Right ventricle myocardium inferior (tissue), 1 donor: Measurements from ENCODE around the gene PGAM1. TPM values are rescaled to one million over a fixed set of nuclear protein-coding genes. Genes with fewer than 3 reads are reported as not detected.
A peak's percentile ranks its signal among the peaks of the same experiment; 100 is the strongest.
"Not testable (repeated sequence)": the region's sequence is repeated elsewhere in the genome, so short reads cannot be mapped to it uniquely, and the experiment has no call there.

Source experiments
- ATAC-seq: fragments of 200-7000 bp; cut with Tn5 transposase; one replicate; pipeline ENCODE4 v1.9.1; 2020; ENCODE audit warnings: mild to moderate bottlenecking, moderate library complexity
- DNase-seq: peaks from one replicate; pipeline ENCODE4 v3.0.0; 2021; ENCODE audit errors: missing footprints
- intact Hi-C: fragments of 100-400 bp; cut with DNase I; formaldehyde crosslinking; loops from one replicate; pipeline ENCODE4 v1.11.0; 2022
- total RNA-seq: library from RNA; stranded (reverse); fragmentation: NEBNext Ultra II Directional; extraction: Animal tissue kit (Norgen Biotek cat#: 25700); gene quantifications from one replicate; pipeline ENCODE4 v1.2.1, GENCODE V29; 2021
- donor health status: DM: no; HTN: yes; CAD: no; lungs with severe emphysema.

The PGAM1 gene
- total RNA-seq, 1 donor from 2014 or later = 220 TPM

DNA sequence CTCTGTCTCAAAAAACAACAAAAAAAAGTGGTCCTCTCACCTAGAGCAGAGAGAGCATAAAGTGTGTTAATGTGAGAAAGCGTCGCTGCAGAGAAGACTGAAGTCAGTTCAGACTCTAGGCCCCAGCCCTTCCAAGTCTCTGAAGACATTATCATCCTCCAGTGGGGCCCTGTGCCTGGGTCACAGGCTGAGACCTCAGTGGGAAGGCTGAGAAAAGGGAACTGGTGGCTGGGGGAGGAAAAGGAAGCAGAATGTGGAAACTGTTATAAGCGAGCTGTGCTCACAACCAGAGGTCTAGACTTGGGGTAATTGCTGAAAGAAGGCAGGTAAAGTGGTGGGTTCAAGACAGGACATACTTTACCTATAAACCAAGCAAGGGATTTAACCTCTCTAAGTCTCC is 19.9 kb upstream of the PGAM1 start:
- no peak for ATAC-seq
- intact Hi-C loops = loop anchor here (5.0 to 10.0 kb wide), 2 partner anchors 141 to 209 kb away; no protein-coding TSS in a partner anchor
- DNase-seq = no peak

DNA sequence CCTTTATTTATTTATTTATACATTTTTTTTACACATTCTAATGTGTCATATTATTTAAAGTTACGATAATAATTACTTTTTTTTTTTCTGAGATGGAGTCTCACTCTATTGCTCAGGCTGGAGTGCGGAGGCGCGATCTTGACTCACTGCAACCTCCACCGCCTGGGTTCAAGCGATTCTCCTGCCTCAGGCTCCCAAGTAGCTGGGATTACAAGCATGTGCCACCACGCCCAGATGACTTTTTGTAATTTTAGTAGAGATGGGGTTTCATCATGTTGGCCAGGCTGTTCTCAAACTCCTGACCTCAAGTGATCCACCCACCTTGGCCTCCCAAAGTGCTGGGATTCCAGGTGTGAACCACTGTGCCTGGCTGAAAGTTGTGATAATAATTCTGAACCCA is 19.5 kb upstream of the PGAM1 start:
- not testable (repeated sequence) for ATAC-seq
- intact Hi-C loops = loop anchor here (5.0 to 10.0 kb wide), 2 partner anchors 141 to 208 kb away; no protein-coding TSS in a partner anchor

DNA sequence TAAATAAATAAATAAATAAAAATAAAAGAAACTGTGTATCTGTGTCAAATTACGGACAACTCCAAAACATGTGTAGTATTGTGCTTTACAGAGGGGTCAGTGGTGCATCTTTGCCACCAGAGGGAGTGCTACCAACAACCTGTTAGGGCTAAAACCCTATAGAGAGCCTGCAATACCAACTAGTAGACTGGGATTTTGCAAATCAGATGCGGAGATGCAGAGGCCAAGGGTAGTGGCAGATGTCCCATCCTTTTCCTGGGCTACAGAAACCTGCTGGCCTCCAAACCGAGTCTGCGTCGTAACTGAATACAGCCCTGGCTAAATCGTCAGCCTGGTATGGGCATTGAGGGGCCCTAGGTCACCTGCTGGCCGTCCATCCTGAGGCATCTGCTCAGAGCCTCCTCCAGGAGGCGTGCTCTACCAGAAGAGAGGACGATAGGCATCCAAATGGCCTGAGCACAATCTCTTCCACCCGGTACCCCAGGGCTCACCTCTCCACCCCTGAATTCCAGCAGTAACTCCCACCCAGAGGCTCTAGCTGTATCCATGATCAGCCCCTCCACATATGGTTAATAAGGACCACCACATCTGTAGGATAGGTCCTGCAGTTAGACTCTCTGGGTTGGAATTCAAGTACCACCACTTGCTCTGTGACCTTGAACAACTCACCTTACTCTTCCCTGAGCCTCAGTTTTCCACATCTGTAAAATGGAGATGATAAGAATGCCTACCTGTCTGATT is 18.6 kb upstream of the PGAM1 start:
- peak; percentile 89 for ATAC-seq
- intact Hi-C loops = loop anchor here (5.0 to 10.0 kb wide), 2 partner anchors 140 to 207 kb away; no protein-coding TSS in a partner anchor
- no peak for DNase-seq

More for the DNA sequence above, 19.5 kb upstream of the PGAM1 start:
- not testable (repeated sequence) for DNase-seq

DNA sequence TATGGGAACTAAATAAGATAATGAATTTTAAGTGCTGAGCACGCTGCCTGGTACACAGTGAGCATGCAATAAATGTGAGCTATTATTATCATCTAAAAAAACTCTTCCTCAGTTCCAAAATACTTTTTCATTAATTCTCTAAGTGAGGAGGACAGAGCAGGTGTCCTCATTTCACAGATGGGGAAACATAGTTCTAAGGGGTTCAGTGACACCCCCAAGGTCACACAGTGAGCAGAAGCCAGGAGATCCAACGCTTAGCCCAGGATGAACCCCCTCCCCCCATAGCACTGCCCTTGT is 18.1 kb upstream of the PGAM1 start:
- ATAC-seq (no peak), DNase-seq (no peak)
- intact Hi-C loops = loop anchor here (5.0 to 10.0 kb wide), 2 partner anchors 139 to 207 kb away; no protein-coding TSS in a partner anchor

DNA sequence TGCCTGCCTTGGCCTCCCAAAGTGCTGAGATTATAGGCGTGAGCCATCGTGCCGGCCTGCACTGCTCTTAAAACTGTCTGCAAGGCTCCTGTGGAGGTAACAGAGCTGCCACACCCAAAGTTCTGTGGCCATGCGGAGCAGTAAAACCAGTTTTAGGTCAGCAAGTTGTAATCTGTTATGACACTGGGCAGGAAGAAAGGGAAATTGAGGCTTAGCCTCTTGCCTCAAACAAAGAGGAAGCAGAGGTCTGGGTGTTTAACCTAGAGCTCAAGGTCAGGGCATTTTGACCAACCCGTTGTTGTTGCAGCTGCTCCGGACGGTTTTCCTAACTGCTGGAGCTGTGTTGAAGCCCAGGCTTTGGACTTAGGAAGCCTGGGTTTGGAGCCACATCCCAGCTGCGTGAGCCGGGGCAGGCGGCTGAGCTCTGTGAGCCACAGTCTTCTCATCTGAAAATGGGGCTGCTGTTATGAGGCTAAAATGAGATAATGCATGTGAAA is 17.4 kb upstream of the PGAM1 start:
- intact Hi-C loops = loop anchor here (5.0 to 10.0 kb wide), 2 partner anchors 139 to 206 kb away; no protein-coding TSS in a partner anchor
- ATAC-seq = no peak

DNA sequence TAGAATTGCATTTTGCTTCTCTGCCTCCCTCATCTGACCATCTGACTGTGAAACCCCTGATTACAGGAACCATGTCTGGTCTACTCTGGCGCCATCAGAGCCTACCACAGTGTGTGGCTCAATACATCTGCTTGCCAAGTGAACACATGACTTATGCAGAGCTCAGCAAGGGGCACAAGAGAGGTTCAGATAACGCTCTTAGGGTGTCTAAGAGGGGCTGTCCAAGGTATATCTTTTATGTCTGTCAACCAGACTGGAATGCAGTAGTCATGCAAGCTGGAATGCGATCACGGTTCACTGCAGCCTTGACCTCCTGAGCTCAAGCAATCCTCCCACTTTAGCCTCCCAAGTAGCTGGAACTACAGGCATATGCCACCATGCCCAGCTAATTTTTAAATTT is 14.6 kb upstream of the PGAM1 start:
- intact Hi-C loops = no loop called here
- ATAC-seq (no peak), DNase-seq (no peak)

More for the DNA sequence above, 17.4 kb upstream of the PGAM1 start:
- DNase-seq = no peak

DNA sequence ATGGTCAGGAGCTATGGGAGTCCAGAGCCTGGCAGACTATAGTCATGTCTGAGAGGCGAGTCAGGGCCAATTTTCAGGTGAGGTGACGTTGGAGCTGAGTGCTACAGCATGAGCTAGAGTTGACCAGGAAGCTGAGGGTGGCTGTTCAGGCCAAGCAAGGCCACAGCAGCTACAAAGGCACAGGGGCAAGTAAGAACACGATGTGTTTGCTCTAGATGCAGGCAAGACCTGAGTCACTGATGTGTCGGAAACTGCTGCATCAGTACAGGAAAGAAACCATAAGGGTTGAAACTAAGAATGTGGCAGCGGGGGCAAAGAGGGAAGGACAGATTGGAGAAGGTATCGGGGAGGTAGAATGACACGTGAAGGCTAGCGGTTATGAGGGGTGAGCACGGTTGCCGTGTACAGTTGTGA is 13.1 kb upstream of the PGAM1 start:
- DNase-seq (no peak), ATAC-seq (no peak)
- intact Hi-C loops = no loop called here

DNA sequence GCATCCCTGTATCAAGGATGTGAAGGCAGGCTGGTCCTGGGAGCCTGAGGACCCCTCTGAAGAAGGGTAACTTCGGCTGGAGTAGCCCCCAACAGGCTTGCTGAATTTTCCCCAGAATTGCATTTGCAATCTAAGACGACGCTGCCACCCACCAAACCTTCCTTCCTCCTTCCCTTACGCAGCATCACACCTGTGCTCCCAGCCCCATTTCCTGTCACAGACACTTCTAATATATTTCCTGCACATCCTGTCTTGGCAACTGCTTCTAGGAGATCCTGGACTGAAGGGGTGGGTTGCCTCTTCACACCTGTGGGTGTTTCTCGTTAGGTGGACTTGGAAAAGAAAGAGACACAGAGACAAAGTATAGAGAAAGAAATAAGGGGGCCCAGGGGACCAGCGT is 9.4 kb upstream of the PGAM1 start:
- no peak for ATAC-seq

DNA sequence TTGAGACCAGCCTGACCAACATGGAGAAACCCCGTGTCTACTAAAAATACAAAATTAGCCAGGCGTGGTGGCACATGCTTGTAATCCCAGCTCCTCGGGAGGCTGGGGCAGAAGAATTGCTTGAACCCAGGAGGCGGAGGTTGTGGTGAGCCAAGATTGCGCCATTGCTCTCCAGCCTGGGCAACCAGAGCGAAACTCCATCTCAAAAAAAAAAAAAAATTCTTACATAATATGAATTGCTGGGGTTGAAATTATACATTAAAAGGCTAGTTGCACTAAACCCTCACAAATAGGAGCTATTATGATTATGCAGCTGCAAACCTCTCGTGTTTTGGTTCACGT is 2.3 kb upstream of the PGAM1 start:
- intact Hi-C loops, ATAC-seq, DNase-seq: not testable (repeated sequence)

More for the DNA sequence above, 9.4 kb upstream of the PGAM1 start:
- intact Hi-C loops = no loop called here
- DNase-seq = no peak

DNA sequence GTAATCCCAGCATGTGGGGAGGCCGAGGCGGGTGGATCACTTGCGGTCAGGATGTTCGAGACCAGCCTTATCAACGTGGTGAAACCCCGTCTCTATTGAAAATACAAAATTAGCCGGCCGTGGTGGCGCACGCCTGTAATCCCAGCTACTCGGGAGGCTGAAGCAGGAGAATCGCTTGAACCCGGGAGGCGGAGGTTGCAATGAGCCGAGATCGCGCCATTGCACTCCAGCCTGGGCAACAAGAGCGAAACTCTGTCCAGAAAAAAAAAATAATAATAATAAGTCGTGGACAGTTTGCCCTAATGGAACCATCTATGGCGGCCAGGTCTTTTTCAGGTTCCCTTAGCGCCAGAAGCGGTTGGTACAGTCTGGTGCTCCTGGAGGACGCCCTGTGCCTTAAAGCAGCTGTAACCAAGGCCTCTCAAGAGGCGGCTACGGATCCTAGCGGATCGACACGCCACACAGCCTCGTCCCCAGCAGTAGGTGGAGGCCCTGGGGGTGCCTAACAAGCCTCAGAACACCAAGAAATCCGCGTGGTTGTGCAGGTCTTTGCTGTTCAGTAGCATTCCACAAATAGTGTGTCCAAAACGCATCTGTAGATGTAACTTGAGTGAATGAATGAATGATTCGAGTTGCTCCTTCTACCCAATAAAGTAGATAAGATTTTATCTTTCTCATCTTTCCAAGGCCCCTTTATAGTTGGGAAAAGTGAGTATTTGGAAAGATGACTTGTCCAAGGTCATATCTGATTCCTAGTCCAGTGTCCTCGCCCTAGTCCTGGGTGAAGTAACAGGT is 982 bp downstream of the PGAM1 start:
- ATAC-seq = no peak
- intact Hi-C loops = loop anchor here (5.0 kb wide), 1 partner anchor 70 kb away; the partner anchor contains the start of genes MMS19 and UBTD1
- DNase-seq = peak; percentile 59

DNA sequence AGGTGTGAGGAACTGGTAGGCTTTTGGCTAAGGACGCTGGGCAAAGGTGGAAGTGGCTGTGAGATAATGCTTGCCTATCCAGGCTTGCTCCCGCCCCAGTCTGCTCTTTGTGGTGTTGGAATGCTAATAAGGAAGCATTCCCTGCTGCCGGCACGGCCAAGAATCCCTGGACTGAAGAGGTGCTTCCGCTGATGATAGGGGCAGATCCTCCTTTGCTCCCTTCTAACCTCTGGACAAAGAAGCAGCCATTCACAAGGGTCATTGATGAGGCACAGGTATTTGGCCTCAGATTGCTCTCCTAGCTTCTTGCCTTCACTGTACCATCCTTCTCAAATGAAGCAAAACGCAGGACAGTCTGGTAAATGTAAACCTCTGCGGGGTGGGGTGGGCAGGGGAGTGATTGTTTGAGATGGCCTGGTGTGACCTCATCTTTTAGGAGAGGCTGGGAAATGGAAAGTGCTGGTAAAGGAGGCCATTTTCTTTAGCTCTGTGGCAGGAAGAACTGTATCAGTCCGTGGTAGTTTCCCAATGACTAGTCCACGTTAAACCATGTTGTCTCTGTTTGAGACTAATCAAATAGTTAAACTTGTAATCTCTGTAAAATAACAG is 1.7 kb downstream of the PGAM1 start:
- ATAC-seq (no peak), DNase-seq (no peak)
- intact Hi-C loops = loop anchor here (5.0 kb wide), 1 partner anchor 70 kb away; the partner anchor contains the start of genes MMS19 and UBTD1

DNA sequence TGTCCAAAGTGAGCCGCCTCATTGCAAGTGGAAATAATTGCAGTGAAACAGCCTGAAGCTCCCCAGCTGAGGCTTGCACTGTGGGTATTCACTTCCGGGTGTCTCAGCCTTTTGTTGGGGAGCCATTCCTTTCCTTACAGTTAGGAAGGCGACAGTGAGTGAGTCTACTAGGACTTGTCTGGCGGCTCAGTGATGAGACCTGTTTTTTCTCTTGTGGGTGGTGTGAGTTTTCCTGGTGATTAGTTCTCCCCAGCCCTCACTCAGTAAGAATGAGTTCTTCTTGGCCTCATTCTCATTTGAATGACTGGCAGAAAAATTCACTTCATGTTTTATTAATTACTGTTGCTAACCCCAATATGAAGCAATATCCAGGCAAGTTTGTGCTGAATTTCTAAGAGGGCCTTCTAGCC is 2.6 kb downstream of the PGAM1 start:
- ATAC-seq = no peak
- intact Hi-C loops = loop anchor here (5.0 kb wide), 1 partner anchor 69 kb away; the partner anchor contains the start of genes MMS19 and UBTD1

DNA sequence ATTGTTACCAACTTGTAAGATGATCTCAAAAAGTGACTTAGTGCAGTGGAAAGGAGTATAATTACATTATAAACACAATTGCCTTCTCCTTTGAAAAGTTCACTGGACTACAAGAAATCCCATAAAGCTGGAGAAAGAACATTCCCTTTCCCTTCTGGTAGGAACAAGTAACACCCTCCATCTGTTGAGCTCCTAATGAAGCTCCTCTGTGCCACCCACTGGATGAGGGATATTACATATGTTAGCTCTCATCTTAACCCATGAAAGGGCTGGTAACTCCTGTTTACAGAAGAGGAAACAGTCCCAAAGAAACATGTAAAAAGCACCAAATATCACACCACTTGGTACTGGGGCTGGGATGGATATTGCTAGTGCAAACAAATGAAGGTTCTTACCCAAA is 8.1 kb downstream of the PGAM1 start:
- ATAC-seq (no peak), DNase-seq (no peak)
- intact Hi-C loops = no loop called here

More for the DNA sequence above, 2.6 kb downstream of the PGAM1 start:
- no peak for DNase-seq

DNA sequence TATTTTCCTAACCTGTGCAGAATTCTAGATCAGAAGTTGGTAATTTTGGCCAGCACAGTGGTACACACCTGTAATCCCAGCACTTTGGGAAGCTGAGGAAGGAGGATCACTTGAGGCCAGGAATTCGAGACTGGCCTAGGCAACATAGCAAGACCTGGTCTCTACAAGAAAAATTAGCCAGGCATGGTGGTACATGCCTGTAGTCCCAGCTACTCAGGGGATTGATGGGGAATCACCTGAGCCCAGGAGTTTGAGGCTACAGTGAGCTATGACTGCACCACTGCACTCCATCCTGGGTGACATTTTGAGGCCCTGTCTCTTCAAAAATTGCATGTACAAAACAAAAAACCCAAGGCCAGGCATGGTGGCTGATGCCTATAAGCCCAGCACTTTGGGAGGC is 8.6 kb downstream of the PGAM1 start:
- DNase-seq = no peak
- ATAC-seq = no peak
- intact Hi-C loops = no loop called here

DNA sequence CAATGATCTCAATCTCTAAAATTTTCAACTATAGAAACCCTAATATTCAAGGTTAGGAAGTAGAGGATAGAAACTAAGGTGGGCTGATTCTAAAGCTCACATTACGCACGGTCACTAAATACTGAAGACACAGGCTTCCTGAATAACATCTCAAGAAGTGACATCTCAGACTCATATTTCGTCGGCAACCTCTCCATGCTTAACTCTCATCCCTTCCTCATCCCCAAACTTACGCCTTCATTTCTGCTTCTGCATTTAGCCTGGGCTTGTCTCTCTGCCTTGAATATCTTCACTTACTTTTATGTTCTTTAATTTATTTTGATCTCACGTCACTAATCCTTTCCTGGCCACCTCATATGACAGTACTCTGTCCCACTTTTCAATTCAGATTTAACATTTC is 9.2 kb downstream of the PGAM1 start:
- DNase-seq (no peak), ATAC-seq (no peak)
- intact Hi-C loops = no loop called here

DNA sequence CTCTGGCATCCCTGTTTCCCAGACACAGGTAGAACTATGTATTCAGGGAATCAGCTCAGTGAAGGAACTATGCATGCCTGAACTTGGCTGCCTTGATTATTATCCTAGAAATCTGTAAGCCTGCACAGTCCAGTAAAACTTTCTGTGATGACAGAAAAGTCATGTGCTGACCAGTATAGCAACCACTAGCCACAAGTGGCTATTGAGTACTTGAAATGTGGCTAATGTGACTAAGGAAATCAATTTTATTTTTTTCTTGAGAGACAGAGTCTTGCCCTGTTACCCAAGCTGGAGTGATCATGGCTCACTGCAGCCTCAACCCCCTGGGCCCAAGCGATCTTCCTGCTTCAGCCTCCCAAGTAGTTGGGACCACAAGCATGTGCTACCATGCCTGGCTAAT is 16.3 kb downstream of the PGAM1 start:
- intact Hi-C loops = no loop called here
- DNase-seq (no peak), ATAC-seq (no peak)

DNA sequence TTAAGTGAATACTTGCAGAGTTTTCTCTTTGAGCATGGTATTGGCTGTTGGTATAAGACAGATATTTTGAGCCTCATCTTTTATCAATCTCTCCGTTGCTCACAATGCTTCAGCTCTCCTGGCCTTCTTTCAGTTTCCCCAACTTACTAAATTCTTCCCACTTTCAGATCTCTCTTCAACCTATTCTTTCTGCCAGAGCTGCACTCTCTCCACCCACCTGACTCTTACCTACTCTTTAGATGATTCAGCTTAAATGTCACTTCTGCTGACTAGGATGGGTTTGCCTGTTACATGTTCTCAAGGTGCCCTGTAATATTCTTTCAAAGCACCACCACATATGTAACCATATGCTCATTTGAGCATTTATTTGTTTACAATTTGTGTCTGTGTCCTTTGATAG is 18.2 kb downstream of the PGAM1 start:
- intact Hi-C loops = no loop called here
- DNase-seq (no peak), ATAC-seq (no peak)

DNA sequence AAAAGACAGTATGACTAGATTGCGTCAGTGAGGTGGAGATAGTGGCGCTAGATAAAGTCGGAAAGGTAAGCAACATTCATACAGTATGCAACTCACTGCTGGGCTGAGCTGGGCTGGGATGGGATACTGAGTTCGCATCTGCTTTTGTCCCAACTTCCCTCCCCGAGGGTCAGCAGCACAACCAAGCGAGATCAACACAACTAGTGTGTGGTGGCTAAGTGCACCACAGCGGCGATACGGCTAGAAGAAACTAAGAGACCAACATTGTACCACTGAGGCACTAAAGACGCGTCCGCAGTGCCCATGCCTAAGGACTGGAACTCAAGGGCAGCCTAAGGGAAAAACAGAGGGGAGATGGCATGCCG is 19.3 kb downstream of the PGAM1 start:
- ATAC-seq (no peak), DNase-seq (no peak)
- intact Hi-C loops = no loop called here
